Peyer's patch (tissue), 4 donors: ENCODE measurements around the gene POR.

Experiments used
- CTCF ChIP-seq, 6 experiments: fragments of 450-650 bp in 4 of 6; fragments of 200-600 bp in 2 of 6; sonication (generic) in 1 of 6; IDR thresholded peaks; one replicate each; pipeline ENCODE4 v1.5.1; 2017 to 2019; ENCODE audit warnings: antibody characterized with exemption in 6 of 6, mild to moderate bottlenecking in 3 of 6, moderate library complexity in 1 of 6
- POLR2A ChIP-seq, 2 donors: fragments of 450-650 bp; IDR thresholded peaks; one replicate each; pipeline ENCODE4 v1.5.1; 2017; ENCODE audit warnings: antibody characterized with exemption in 2 of 2, mild to moderate bottlenecking in 2 of 2, moderate library complexity in 2 of 2

- TF ChIP-seq CTCF (IDR thresholded peaks at IDR 0.05) (no peak), POLR2A (IDR thresholded peaks at IDR 0.05) (no peak)
Measured at GRCh38 chr7:75968561-75969001, 53.6 kb downstream of the POR start.
